Measurements from ENCODE around the gene CDC7.

GRCh38 chr1:91569411-91570119, 68.9 kb downstream of the CDC7 start:
- TF ChIP-seq POLR2A (IDR thresholded peaks at IDR 0.05; ENCODE audit: low read length) (no peak), CTCF (IDR thresholded peaks at IDR 0.05) (no peak), REST (IDR thresholded peaks at IDR 0.05) (no peak; the same call in 1 of the 2 replicates), SMC3 (IDR thresholded peaks at IDR 0.05) (no peak), MAZ (IDR thresholded peaks at IDR 0.05; ENCODE audit: borderline replicate concordance, low read depth, low read length) (no peak), KDM1A (IDR thresholded peaks at IDR 0.05; ENCODE audit: low read depth) (no peak), RAD21 (conservative IDR thresholded peaks at IDR 0.05 in 1 of 2, IDR thresholded peaks at IDR 0.05 in 1 of 2) (no peak), ESRRA (IDR thresholded peaks at IDR 0.05; ENCODE audit: borderline replicate concordance, low read length) (no peak), EP300 (IDR thresholded peaks at IDR 0.05) (no peak), USF2 (IDR thresholded peaks at IDR 0.05) (no peak), POLR2AphosphoS2 (conservative IDR thresholded peaks at IDR 0.05; ENCODE audit: low read length) (no peak), BCL3 (IDR thresholded peaks at IDR 0.05) (no peak), JUN (IDR thresholded peaks at IDR 0.05) (no peak), JUNB (IDR thresholded peaks at IDR 0.05) (no peak)

Data from A549 (cell line).